ENCODE data around the gene DHRS7B. TPM values are rescaled to one million over a fixed set of nuclear protein-coding genes. Genes with fewer than 3 reads are reported as not detected.

Gene DHRS7B
- polyA plus RNA-seq, 1 donor (not counting 4 experiments of a cell fraction or from before 2014, with no cell fraction given) = 33.8 TPM

DNA sequence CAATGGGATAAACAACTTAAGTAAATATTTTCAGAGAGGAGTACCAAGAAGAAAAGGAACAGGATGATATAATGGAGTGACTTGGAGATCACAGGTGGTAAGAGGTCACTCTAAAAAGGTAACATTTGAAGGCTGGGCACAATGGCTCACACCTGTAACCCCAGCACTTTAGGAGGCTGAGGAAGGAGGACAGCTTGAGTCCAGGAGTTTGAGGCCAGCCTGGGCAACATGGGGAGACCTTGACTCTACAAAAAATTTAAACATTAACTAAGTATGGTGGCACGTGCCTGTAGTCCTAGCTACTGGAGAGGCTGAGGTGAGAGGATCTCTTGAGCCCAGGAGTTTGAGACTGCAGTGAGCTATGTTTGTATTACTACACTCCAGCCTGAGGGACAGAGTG lies 90.6 kb downstream of the DHRS7B start:
- no peak overlapping the region for H3K4me3 ChIP-seq (ENCODE audit: control insufficient read depth in 2 of 3, extremely low read depth in 1 of 3, insufficient read depth in 2 of 3, low read depth in 1 of 3, low read length in 3 of 3)
- H3K79me2 ChIP-seq (ENCODE audit: control insufficient read depth, insufficient read depth, low read length) = peaks cover 54% of the 10 kb centered on the region
- dilution Hi-C loops (cut with MboI; ENCODE audit: extremely low pct_ligation_motif_present, low sequenced_read_pairs) = no loop called here
- H3K4me1 ChIP-seq (ENCODE audit: control insufficient read depth, extremely low read depth, insufficient read depth, low read length) = peaks cover 23% of the 10 kb centered on the region
- FAIRE-seq (no peak), DNase-seq (ENCODE audit: low read depth, low spot score) (no peak)
- TF ChIP-seq EZH2 (IDR thresholded peaks at IDR 0.05; ENCODE audit: low read length) = no peak
- TF ChIP-seq, protein P1, sequence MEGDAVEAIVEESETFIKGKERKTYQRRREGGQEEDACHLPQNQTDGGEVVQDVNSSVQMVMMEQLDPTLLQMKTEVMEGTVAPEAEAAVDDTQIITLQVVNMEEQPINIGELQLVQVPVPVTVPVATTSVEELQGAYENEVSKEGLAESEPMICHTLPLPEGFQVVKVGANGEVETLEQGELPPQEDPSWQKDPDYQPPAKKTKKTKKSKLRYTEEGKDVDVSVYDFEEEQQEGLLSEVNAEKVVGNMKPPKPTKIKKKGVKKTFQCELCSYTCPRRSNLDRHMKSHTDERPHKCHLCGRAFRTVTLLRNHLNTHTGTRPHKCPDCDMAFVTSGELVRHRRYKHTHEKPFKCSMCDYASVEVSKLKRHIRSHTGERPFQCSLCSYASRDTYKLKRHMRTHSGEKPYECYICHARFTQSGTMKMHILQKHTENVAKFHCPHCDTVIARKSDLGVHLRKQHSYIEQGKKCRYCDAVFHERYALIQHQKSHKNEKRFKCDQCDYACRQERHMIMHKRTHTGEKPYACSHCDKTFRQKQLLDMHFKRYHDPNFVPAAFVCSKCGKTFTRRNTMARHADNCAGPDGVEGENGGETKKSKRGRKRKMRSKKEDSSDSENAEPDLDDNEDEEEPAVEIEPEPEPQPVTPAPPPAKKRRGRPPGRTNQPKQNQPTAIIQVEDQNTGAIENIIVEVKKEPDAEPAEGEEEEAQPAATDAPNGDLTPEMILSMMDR (optimal IDR thresholded peaks at IDR 0.05 in 1 of 3, IDR thresholded peaks at IDR 0.05 in 1 of 3, conservative IDR thresholded peaks at IDR 0.05 in 1 of 3; ENCODE audit: extremely low read depth in 1 of 3, insufficient read depth in 2 of 3, low read length in 3 of 3) = no peak
- H3K36me3 ChIP-seq (ENCODE audit: control insufficient read depth in 2 of 2, extremely low read depth in 1 of 2, insufficient read depth in 2 of 2, low read length in 2 of 2) = peaks cover 2 to 6% of the 10 kb centered on the region in 2 experiments
- no peaks in the 10 kb centered on the region for H3K9me1 ChIP-seq (ENCODE audit: control insufficient read depth, extremely low read depth, insufficient read depth, low read length)
- H3K27me3 ChIP-seq (ENCODE audit: control insufficient read depth, extremely low read depth, insufficient read depth, low read length) = no peaks in the 10 kb centered on the region
- no peaks in the 10 kb centered on the region for H3K9me3 ChIP-seq (ENCODE audit: control insufficient read depth, low read depth, low read length)
- H2AFZ ChIP-seq (ENCODE audit: control insufficient read depth, low read length) = no peak overlapping the region
- peaks cover 9% of the 10 kb centered on the region for H4K20me1 ChIP-seq (ENCODE audit: control insufficient read depth, extremely low read depth, insufficient read depth, low read length)
- H3K27ac ChIP-seq (ENCODE audit: control insufficient read depth, insufficient read depth, low read length) = no peak overlapping the region
- H3K9ac ChIP-seq (ENCODE audit: control insufficient read depth, extremely low read depth, insufficient read depth, low read length) = no peak overlapping the region
- H3K4me2 ChIP-seq (ENCODE audit: control insufficient read depth, extremely low read depth, insufficient read depth, low read depth, low read length) = no peak overlapping the region

DNA sequence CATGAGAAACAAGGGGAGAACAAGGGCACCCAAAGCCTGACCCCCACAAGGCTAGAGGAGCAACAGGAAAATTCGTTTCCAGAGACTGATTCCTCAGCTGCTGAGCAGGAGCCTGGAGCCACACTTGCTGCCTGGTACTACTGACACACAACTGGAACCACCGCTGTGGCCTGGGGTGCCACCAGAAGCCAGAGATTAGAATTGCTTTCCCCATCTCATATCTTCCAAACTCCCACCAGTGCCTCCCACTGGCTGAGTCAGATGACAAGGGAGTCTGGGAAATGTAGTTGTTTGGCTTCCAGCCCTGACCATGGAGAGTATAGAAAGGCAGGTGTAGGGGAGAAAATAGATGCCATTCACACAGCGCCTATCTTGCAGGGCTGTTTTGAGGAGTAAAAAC lies 91.3 kb downstream of the DHRS7B start:
- H3K4me2 ChIP-seq (ENCODE audit: control insufficient read depth, extremely low read depth, insufficient read depth, low read depth, low read length) = no peak overlapping the region
- peaks cover 6 to 11% of the 10 kb centered on the region in 2 experiments for H3K36me3 ChIP-seq (ENCODE audit: control insufficient read depth in 2 of 2, extremely low read depth in 1 of 2, insufficient read depth in 2 of 2, low read length in 2 of 2)
- H2AFZ ChIP-seq (ENCODE audit: control insufficient read depth, low read length) = no peak overlapping the region
- no peaks in the 10 kb centered on the region for H3K27me3 ChIP-seq (ENCODE audit: control insufficient read depth, extremely low read depth, insufficient read depth, low read length)
- no peak for FAIRE-seq
- H4K20me1 ChIP-seq (ENCODE audit: control insufficient read depth, extremely low read depth, insufficient read depth, low read length) = peaks cover 4% of the 10 kb centered on the region
- H3K27ac ChIP-seq (ENCODE audit: control insufficient read depth, insufficient read depth, low read length) = no peak overlapping the region
- no peaks in the 10 kb centered on the region for H3K9me1 ChIP-seq (ENCODE audit: control insufficient read depth, extremely low read depth, insufficient read depth, low read length)
- no peak for TF ChIP-seq EZH2 (IDR thresholded peaks at IDR 0.05; ENCODE audit: low read length)
- TF ChIP-seq, protein P1 (optimal IDR thresholded peaks at IDR 0.05 in 1 of 3, IDR thresholded peaks at IDR 0.05 in 1 of 3, conservative IDR thresholded peaks at IDR 0.05 in 1 of 3; ENCODE audit: extremely low read depth in 1 of 3, insufficient read depth in 2 of 3, low read length in 3 of 3) = no peak
- dilution Hi-C loops (cut with MboI; ENCODE audit: extremely low pct_ligation_motif_present, low sequenced_read_pairs) = no loop called here
- H3K9me3 ChIP-seq (ENCODE audit: control insufficient read depth, low read depth, low read length) = no peaks in the 10 kb centered on the region
- peaks cover 16% of the 10 kb centered on the region for H3K4me1 ChIP-seq (ENCODE audit: control insufficient read depth, extremely low read depth, insufficient read depth, low read length)
- H3K9ac ChIP-seq (ENCODE audit: control insufficient read depth, extremely low read depth, insufficient read depth, low read length) = no peak overlapping the region
- H3K79me2 ChIP-seq (ENCODE audit: control insufficient read depth, insufficient read depth, low read length) = peaks cover 47% of the 10 kb centered on the region
- no peak for DNase-seq (ENCODE audit: low read depth, low spot score)
- H3K4me3 ChIP-seq (ENCODE audit: control insufficient read depth in 2 of 3, extremely low read depth in 1 of 3, insufficient read depth in 2 of 3, low read depth in 1 of 3, low read length in 3 of 3) = no peak overlapping the region
